MM.1S (cell line): Measurements from ENCODE around the gene RPTOR.

Source experiments
- DNase-seq: peaks from one replicate; pipeline ENCODE4 v3.0.0-alpha.2; 2015
- H2AFZ ChIP-seq: fragments of 300-600 bp; sonication (generic); 2 replicates; pipeline ENCODE4 v1.6.0; 2016; ENCODE audit warnings: antibody characterized with exemption, low read length
- H3F3A ChIP-seq: fragments of 300-600 bp; sonication (generic); 2 replicates; pipeline ENCODE4 v1.6.1; 2016; ENCODE audit warnings: mild to moderate bottlenecking, antibody characterized with exemption, low read length, moderate library complexity, mixed read lengths; ENCODE audit not compliant: insufficient read depth
- H3K27ac ChIP-seq: fragments of 300-600 bp; sonication (generic); 2 replicates; pipeline ENCODE4 v1.5.1; 2016; ENCODE audit warnings: mild to moderate bottlenecking, low read length
- H3K27me3 ChIP-seq: fragments of 300-600 bp; sonication (generic); replicated peaks from 2 replicates; pipeline ENCODE4 v1.6.0; 2016; ENCODE audit warnings: low read length; ENCODE audit not compliant: insufficient read depth
- H3K36me3 ChIP-seq: fragments of 300-600 bp; sonication (generic); replicated peaks from 2 replicates; pipeline ENCODE4 v1.6.1; 2016; ENCODE audit warnings: mild to moderate bottlenecking, low read length, mixed read lengths; ENCODE audit not compliant: insufficient read depth
- H3K4me1 ChIP-seq: fragments of 300-600 bp; sonication (generic); 2 replicates; pipeline ENCODE4 v1.6.1; 2016; ENCODE audit warnings: low read length, mixed read lengths
- H3K4me2 ChIP-seq: fragments of 300-600 bp; sonication (generic); 2 replicates; pipeline ENCODE4 v1.6.0; 2016; ENCODE audit warnings: low read depth, low read length
- H3K4me3 ChIP-seq: fragments of 300-600 bp; sonication (generic); 2 replicates; pipeline ENCODE4 v1.5.1; 2016; ENCODE audit warnings: low read length, mixed read lengths
- H3K79me2 ChIP-seq: fragments of 300-600 bp; sonication (generic); 2 replicates; pipeline ENCODE4 v1.6.1; 2016; ENCODE audit warnings: mixed run types, low read length, mixed read lengths
- H3K9ac ChIP-seq: fragments of 300-600 bp; sonication (generic); 2 replicates; pipeline ENCODE4 v1.6.1; 2016; ENCODE audit warnings: low read length, mixed read lengths
- H3K9me2 ChIP-seq: fragments of 300-600 bp; sonication (generic); replicated peaks from 2 replicates; pipeline ENCODE4 v1.6.1; 2016; ENCODE audit warnings: mild to moderate bottlenecking, low read length, mixed read lengths; ENCODE audit not compliant: insufficient read depth
- H3K9me3 ChIP-seq: fragments of 300-600 bp; sonication (generic); replicated peaks from 2 replicates; pipeline ENCODE4 v1.6.1; 2016; ENCODE audit warnings: mild to moderate bottlenecking, low read length, mixed read lengths; ENCODE audit not compliant: insufficient read depth
- H4K20me1 ChIP-seq: fragments of 300-600 bp; sonication (generic); 2 replicates; pipeline ENCODE4 v1.6.1; 2016; ENCODE audit warnings: mild to moderate bottlenecking, low read length, moderate library complexity, mixed read lengths; ENCODE audit not compliant: insufficient read depth
- CTCF ChIP-seq: fragments of 300-600 bp; sonication (generic); IDR thresholded peaks from 2 replicates; pipeline ENCODE4 v1.5.1; 2016; ENCODE audit warnings: antibody characterized with exemption, low read length, mixed read lengths
- EZH2 ChIP-seq: fragments of 300-600 bp; sonication (generic); optimal IDR thresholded peaks from 2 replicates; pipeline ENCODE3; 2017; ENCODE audit warnings: low read depth, mild to moderate bottlenecking, antibody characterized with exemption, low read length, mixed read lengths
- EZH2phosphoT487 ChIP-seq: fragments of 300-600 bp; sonication (generic); IDR thresholded peaks from 2 replicates; pipeline ENCODE4 v1.6.1; 2018; ENCODE audit warnings: antibody characterized with exemption, low read length

Gene RPTOR

GRCh38 chr17:80512233-80512632 is 32.4 kb upstream of the RPTOR start:
- no peak overlapping the region for H2AFZ ChIP-seq
- TF ChIP-seq EZH2 (no peak), EZH2phosphoT487 (no peak), CTCF (no peak)
- H3K27ac ChIP-seq, result no peak overlapping the region
- H3K4me3 ChIP-seq, result no peak overlapping the region
- no peaks in the 10 kb centered on the region for H3K4me1 ChIP-seq
- H3K9ac ChIP-seq, result no peak overlapping the region
- peaks cover 93% of the 10 kb centered on the region for H3K27me3 ChIP-seq
- no peaks in the 10 kb centered on the region for H3K9me3 ChIP-seq
- H3K36me3 ChIP-seq, result no peaks in the 10 kb centered on the region
- H3K79me2 ChIP-seq, result no peaks in the 10 kb centered on the region
- no peaks in the 10 kb centered on the region for H3F3A ChIP-seq
- no peaks in the 10 kb centered on the region for H4K20me1 ChIP-seq
- H3K4me2 ChIP-seq, result no peak overlapping the region
- H3K9me2 ChIP-seq, result no peaks in the 10 kb centered on the region
- no peak for DNase-seq

GRCh38 chr17:80513201-80513600 is 31.4 kb upstream of the RPTOR start:
- Histone ChIP-seq H3K27me3 (peaks cover 92% of the 10 kb centered on the region), H3K9me3 (no peaks in the 10 kb centered on the region)

GRCh38 chr17:80513892-80514291 is 30.7 kb upstream of the RPTOR start:
- H3K4me2 ChIP-seq, result no peak overlapping the region
- TF ChIP-seq EZH2phosphoT487 (no peak), CTCF (no peak), EZH2 (no peak)
- no peaks in the 10 kb centered on the region for H3F3A ChIP-seq
- no peaks in the 10 kb centered on the region for H3K4me1 ChIP-seq
- no peak overlapping the region for H3K9ac ChIP-seq
- H3K27me3 ChIP-seq, result peaks cover 89% of the 10 kb centered on the region
- no peak overlapping the region for H3K4me3 ChIP-seq
- no peaks in the 10 kb centered on the region for H3K79me2 ChIP-seq
- H3K9me3 ChIP-seq, result no peaks in the 10 kb centered on the region
- H4K20me1 ChIP-seq, result no peaks in the 10 kb centered on the region
- no peak for DNase-seq
- no peaks in the 10 kb centered on the region for H3K36me3 ChIP-seq
- no peaks in the 10 kb centered on the region for H3K9me2 ChIP-seq
- no peak overlapping the region for H3K27ac ChIP-seq
- no peak overlapping the region for H2AFZ ChIP-seq

More at GRCh38 chr17:80513201-80513600, 31.4 kb upstream of the RPTOR start:
- Histone ChIP-seq H3K4me2 (no peak overlapping the region), H3K9ac (no peak overlapping the region), H3K36me3 (no peaks in the 10 kb centered on the region), H4K20me1 (no peaks in the 10 kb centered on the region), H3K9me2 (no peaks in the 10 kb centered on the region), H3F3A (no peaks in the 10 kb centered on the region), H3K27ac (no peak overlapping the region), H3K4me3 (no peak overlapping the region), H3K4me1 (no peaks in the 10 kb centered on the region), H2AFZ (no peak overlapping the region), H3K79me2 (no peaks in the 10 kb centered on the region)
- DNase-seq, result no peak
- TF ChIP-seq EZH2phosphoT487 (no peak), CTCF (no peak), EZH2 (no peak)
